Prostate gland (tissue), 2 donors: ENCODE results near the gene TBX5. TPM values are rescaled to one million over a fixed set of nuclear protein-coding genes. Genes with fewer than 3 reads are reported as not detected.

Experiments
- DNase-seq: peaks from one replicate; pipeline ENCODE4 v3.0.0-alpha.2; 2019; ENCODE audit warnings: low spot score
- H3K27ac ChIP-seq, 2 donors: fragments of 200-600 bp; sonication (generic); 2 replicates each; pipeline ENCODE4 v1.5.1; 2017 to 2019
- H3K27me3 ChIP-seq: fragments of 200-600 bp; sonication (generic); replicated peaks from 2 replicates; pipeline ENCODE4 v1.5.1; 2019; ENCODE audit not compliant: insufficient read depth
- H3K36me3 ChIP-seq, 2 donors: fragments of 200-600 bp; sonication (generic); 1 replicate in 1 of 2; 2 replicates in 1 of 2; pipeline versions ENCODE4 v1.5.1 to v1.8.1; 2017 to 2019
- H3K4me1 ChIP-seq: fragments of 200-600 bp; sonication (generic); replicated peaks from 2 replicates; pipeline ENCODE4 v1.5.1; 2019
- H3K4me3 ChIP-seq, 2 donors: fragments of 200-600 bp; sonication (generic); 2 replicates each; pipeline ENCODE4 v1.5.1; 2017 to 2019
- H3K9me3 ChIP-seq: fragments of 200-600 bp; sonication (generic); 2 replicates; pipeline ENCODE4 v1.5.1; 2017
- CTCF ChIP-seq, 4 experiments: fragments of 200-600 bp in 2 of 4; fragments of 450-650 bp in 2 of 4; sonication (generic) in 2 of 4; IDR thresholded peaks; 1 replicate in 3 of 4; 2 replicates in 1 of 4; pipeline ENCODE4 v1.5.1; 2016 to 2019; ENCODE audit warnings: antibody characterized with exemption in 4 of 4, mild to moderate bottlenecking in 2 of 4, moderate library complexity in 2 of 4
- POLR2A ChIP-seq: fragments of 450-650 bp; IDR thresholded peaks from one replicate; pipeline ENCODE4 v1.6.1; 2016; ENCODE audit warnings: antibody characterized with exemption, mild to moderate bottlenecking
- POLR2AphosphoS5 ChIP-seq: sonication (generic); formaldehyde crosslinking; IDR thresholded peaks from one replicate; pipeline ENCODE4 v1.6.1; 2017; ENCODE audit warnings: antibody characterized with exemption
- WGBS: methylation state at CpG from one replicate; pipeline ENCODE4 v1.1.5; 2018; 5-methylcytosine and 5-hydroxymethylcytosine counted together
- intact Hi-C: fragments of 100-400 bp; cut with DNase I; formaldehyde crosslinking; loops from one replicate; pipeline ENCODE4 v1.14.2; 2022
- total RNA-seq, 2 donors: library from RNA; depleted of rRNA; stranded (reverse); fragments of >200 nt; gene quantifications; one replicate each; pipeline ENCODE4 v1.1.0, GENCODE V29; 2016

The TBX5 gene
- total RNA-seq, 2 donors from 2014 or later: 0.34 to 4.9 TPM

DNA sequence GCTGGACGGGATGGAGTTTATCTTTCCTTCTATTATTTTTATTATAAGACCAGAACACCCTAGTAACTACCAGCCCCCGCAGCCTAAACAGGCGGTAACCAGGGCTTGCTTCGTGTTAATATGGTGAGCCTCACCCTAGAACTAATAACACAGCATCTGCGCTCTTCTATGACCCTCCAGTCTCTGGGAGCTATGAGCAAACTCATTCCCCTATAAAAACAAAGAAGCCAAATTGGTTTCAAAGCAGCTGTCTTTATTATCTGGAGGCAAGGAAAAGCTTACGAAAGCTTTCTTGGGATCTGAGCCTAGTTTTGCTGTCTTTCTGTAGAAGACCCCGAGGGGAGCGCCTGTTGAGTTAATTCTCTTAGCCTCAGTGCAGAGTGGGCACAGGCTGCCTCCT is 85.0 kb downstream of the TBX5 start:
- Histone ChIP-seq H3K4me1 (no peaks in the 10 kb centered on the region), H3K27me3 (peaks cover 6% of the 10 kb centered on the region), H3K36me3 (no peaks in the 10 kb centered on the region), H3K9me3 (no peaks in the 10 kb centered on the region), H3K27ac (no peak overlapping the region), H3K4me3 (no peak overlapping the region)
- 78% methylated on average over 8 of the region's 8 CpGs for WGBS
- DNase-seq: no peak
- TF ChIP-seq POLR2AphosphoS5: no peak
- intact Hi-C loops: no loop called here

DNA sequence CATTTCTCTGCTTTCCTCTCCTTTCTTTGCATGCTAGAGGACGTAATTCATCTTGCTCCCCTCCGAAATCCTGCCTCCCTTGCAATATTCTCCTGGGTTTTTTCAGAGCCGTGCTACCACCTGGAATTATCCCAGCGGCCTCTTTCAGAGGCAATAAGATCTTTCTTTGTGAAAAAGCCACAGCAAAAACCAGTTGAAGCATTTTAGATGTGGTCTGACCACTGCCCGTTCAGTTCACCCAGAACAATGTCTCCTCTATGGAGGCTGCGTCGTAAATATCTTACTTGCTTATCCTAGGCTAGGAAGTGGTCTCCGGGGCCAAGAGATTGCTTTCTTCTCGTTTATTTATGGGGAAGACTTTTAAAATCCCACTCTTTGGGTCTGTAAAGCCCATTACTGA is 85.8 kb downstream of the TBX5 start:
- intact Hi-C loops: no loop called here
- Histone ChIP-seq H3K4me1 (no peaks in the 10 kb centered on the region), H3K27me3 (peaks cover 6% of the 10 kb centered on the region), H3K4me3 (no peak overlapping the region), H3K36me3 (no peaks in the 10 kb centered on the region), H3K27ac (no peak overlapping the region), H3K9me3 (no peaks in the 10 kb centered on the region)
- no peak for DNase-seq
- TF ChIP-seq CTCF (IDR thresholded peaks at IDR 0.05): no peak
- no peak for TF ChIP-seq POLR2AphosphoS5
- no peak for TF ChIP-seq POLR2A
- WGBS: 43% methylated on average over 9 of the region's 9 CpGs

DNA sequence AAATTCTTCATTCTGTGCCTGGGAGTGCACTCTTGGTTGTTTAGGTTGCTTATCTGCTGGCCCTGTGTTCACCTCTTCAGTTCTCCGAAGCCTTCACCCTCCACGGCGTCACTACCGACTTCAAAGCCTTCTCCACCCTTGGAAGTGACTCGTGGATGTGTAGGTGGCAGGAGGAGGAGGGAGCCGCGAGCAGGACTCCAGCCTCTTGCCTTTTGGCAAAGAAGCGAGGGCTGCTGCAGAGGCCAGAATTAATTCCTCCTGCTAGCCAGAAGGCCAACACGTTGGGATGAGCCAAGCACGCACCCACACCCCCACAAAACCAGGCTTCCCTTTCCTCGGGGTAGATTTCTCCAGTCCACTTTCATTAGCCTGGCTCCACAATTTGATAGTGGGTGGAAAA is 86.5 kb downstream of the TBX5 start:
- Histone ChIP-seq H3K4me1 (no peaks in the 10 kb centered on the region), H3K4me3 (no peak overlapping the region), H3K36me3 (no peaks in the 10 kb centered on the region), H3K27ac (no peak overlapping the region), H3K27me3 (peaks cover 6% of the 10 kb centered on the region), H3K9me3 (no peaks in the 10 kb centered on the region)
- TF ChIP-seq POLR2A (no peak), CTCF (IDR thresholded peaks at IDR 0.05) (no peak), POLR2AphosphoS5 (no peak)
- DNase-seq: no peak
- intact Hi-C loops: no loop called here
- WGBS: 52% methylated on average over 11 of the region's 11 CpGs

GRCh38 chr12:114318984-114319383 is 87.0 kb downstream of the TBX5 start:
- H3K9me3 ChIP-seq: no peaks in the 10 kb centered on the region
- TF ChIP-seq POLR2A (no peak), POLR2AphosphoS5 (no peak), CTCF (IDR thresholded peaks at IDR 0.05) (no peak)
- peaks cover 6% of the 10 kb centered on the region for H3K27me3 ChIP-seq
- no peaks in the 10 kb centered on the region for H3K36me3 ChIP-seq
- no peaks in the 10 kb centered on the region for H3K4me1 ChIP-seq
- intact Hi-C loops: no loop called here
- DNase-seq: no peak
- no peak overlapping the region for H3K4me3 ChIP-seq
- no peak overlapping the region for H3K27ac ChIP-seq
- 79% methylated on average over 2 of the region's 2 CpGs for WGBS

DNA sequence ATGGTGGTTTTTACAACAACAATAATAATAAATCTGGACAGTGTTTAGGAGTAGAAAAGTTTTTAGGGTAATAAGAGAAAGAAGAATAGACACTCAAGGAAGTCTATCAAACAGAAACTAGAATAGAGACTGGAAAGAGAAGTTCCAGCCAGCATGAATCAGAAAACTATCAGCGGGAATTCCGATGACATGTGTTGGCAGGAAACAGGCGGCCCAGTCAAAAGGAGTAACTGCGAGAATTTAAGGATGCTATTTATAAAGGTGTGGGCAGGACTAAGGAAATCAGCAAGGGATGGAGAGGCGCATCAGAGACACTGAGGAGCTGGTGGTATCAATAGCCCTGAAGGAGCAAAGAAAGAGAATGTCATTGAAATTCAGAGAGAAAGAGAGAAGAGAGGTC is 89.9 kb downstream of the TBX5 start:
- H3K27ac ChIP-seq: no peak overlapping the region
- no peaks in the 10 kb centered on the region for H3K36me3 ChIP-seq
- 63% methylated on average over 5 of the region's 5 CpGs for WGBS
- H3K9me3 ChIP-seq: no peaks in the 10 kb centered on the region
- TF ChIP-seq CTCF (IDR thresholded peaks at IDR 0.05): no peak
- no peak for TF ChIP-seq POLR2AphosphoS5
- no peak for TF ChIP-seq POLR2A
- H3K27me3 ChIP-seq: peaks cover 3% of the 10 kb centered on the region
- intact Hi-C loops: no loop called here
- DNase-seq: no peak
- H3K4me3 ChIP-seq: no peak overlapping the region
- H3K4me1 ChIP-seq: no peaks in the 10 kb centered on the region
